Amniotic epithelial cell (primary cell): ENCODE data around the gene TBC1D24.

Source experiments
- DNase-seq: peaks from one replicate; pipeline ENCODE4 v3.0.0-alpha.2; 2010; ENCODE audit warnings: low read depth

TBC1D24 gene

GRCh38 chr16:2517954-2518605, 43.2 kb downstream of the TBC1D24 start:
- no peak for DNase-seq

DNA sequence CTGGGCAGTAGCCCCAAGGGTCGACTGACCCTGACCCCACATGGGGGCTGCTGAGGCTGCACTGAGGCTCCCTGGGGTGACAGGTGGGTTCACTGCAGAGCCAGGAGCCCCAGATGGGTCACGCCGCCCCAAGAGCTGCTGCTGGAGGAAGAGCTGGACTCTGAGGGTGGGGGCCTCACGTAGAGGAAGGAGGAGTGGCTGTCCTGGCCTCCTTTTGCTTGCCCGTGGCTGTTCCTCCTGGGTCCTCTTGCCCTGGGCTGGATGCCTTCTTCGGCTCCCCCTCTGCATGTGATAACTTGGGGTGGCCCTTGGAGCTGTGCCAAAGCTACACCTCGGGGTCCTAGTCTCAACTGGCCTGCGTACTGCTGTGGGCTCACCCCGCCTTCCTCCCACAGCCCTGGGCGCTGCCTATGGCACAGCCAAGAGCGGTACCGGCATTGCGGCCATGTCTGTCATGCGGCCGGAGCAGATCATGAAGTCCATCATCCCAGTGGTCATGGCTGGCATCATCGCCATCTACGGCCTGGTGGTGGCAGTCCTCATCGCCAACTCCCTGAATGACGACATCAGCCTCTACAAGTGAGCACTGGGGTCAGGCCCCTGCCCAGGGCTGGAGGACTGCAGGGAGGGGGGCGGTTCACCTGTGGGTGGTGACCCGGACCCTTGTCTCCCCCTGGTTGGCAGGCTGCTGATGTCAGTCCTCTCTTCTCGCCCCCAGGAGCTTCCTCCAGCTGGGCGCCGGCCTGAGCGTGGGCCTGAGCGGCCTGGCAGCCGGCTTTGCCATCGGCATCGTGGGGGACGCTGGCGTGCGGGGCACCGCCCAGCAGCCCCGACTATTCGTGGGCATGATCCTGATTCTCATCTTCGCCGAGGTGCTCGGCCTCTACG, 44.1 kb downstream of the TBC1D24 start:
- DNase-seq: no peak

- DNase-seq: no peak
These were observed 44.8 kb downstream of the TBC1D24 start for GRCh38 chr16:2519711-2520080.

GRCh38 chr16:2520097-2520783, 45.3 kb downstream of the TBC1D24 start, which contains the start of gene AMDHD2:
AMDHD2 (plus strand) TSS chr16:2520371; CDS start chr16:2520459, 88 bp downstream.
- DNase-seq: peak; percentile 80

DNA sequence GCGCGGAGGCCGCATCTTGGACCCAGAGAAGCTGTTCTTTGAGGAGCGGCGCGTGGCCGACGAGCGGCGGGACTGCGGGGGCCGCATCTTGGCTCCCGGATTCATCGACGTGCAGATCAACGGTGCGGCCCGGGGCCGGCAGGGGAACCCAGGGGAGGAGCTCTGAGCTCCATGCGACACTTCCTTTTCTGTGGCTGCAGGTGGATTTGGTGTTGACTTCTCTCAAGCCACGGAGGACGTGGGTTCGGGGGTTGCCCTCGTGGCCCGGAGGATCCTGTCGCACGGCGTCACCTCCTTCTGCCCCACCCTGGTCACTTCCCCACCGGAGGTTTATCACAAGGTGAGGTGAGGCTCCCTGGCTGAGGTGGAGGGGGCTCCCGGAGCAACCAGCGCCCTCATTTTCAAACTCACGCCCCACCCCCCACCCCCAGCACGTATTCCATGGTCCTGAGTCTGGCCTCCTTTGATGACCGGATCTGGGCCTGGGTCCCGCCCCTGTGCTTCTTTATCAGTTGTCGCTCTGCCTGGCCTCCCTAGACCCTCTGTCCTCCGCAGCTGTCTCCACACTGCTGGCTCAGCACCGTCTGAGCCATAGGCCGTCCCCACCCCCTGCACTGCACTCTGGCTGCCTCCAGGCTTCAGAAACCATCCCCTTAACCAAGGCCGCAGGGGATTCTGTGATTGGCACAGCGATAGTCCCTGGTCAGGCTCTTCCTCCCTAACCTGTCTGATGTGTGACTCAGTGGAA, 46.0 kb downstream of the TBC1D24 start:
- peak; percentile 27 for DNase-seq

- DNase-seq: no peak
These were observed 48.9 kb downstream of the TBC1D24 start for GRCh38 chr16:2523801-2524231.

DNA sequence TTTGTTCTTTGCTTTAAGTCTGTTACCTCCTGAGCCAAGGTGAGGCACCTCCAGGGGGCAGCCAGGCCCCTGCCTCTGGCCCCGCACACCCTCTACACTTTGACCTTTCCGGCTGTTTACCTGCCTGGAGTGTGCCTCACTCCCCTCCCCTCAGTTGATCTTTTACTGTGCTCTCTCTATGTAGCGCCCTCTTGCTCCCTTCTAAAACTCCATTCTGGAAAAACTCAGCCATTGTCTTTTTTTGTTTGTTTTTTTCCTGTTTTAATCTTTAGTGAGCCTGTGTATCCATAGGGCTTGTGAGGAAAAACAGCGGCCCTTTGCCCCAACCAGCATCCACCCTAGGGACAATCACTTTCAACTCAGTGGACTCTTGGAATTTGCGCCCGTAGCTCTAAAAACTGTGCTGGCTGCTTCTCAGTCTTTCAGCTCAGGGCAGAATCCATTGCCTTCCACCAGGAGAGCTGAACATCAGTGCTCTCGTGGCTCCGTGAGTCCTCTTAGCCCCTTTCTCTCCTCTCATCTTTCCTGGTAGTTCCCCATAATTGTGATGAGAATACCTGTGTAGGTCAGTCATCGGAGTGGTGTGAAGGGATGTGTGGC, 49.5 kb downstream of the TBC1D24 start:
- no peak for DNase-seq

- DNase-seq: no peak
These were observed 51.2 kb downstream of the TBC1D24 start for GRCh38 chr16:2526135-2526534.

DNA sequence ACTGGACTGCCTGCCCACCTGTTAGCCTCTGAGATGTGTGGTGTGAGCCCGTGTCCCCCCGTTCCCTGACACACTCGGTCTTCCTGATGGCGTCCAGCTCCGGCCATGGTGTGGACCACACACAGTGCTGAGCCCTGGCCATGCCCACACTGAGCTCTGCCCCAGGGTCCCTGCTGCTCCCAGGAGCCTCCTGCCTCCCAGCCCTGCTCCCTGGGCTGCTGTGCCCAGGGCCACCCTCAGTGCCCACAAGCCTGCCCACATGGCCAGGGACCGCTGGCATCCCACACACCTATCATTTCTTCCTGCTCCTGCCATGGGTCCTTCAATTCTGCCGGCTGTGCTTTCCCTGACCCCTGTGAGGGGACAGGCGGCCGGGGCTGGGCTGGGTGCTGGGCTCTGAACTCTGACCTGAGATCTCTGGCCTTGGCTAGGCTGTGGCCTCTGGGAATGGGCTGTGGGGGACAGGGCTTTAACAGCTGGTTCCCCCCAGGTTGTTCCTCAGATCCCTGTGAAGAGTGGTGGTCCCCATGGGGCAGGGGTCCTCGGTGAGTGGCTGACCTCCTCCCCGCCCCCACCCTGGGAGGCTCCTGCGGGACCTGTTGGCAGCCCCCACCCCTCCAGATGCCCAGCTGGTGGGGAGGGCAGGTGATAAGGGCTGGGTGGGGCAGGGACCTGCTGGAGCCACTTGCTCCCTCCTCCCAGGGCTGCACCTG, 52.3 kb downstream of the TBC1D24 start:
- no peak for DNase-seq

- no peak for DNase-seq
These were observed 52.8 kb downstream of the TBC1D24 start for GRCh38 chr16:2527784-2528100.

DNA sequence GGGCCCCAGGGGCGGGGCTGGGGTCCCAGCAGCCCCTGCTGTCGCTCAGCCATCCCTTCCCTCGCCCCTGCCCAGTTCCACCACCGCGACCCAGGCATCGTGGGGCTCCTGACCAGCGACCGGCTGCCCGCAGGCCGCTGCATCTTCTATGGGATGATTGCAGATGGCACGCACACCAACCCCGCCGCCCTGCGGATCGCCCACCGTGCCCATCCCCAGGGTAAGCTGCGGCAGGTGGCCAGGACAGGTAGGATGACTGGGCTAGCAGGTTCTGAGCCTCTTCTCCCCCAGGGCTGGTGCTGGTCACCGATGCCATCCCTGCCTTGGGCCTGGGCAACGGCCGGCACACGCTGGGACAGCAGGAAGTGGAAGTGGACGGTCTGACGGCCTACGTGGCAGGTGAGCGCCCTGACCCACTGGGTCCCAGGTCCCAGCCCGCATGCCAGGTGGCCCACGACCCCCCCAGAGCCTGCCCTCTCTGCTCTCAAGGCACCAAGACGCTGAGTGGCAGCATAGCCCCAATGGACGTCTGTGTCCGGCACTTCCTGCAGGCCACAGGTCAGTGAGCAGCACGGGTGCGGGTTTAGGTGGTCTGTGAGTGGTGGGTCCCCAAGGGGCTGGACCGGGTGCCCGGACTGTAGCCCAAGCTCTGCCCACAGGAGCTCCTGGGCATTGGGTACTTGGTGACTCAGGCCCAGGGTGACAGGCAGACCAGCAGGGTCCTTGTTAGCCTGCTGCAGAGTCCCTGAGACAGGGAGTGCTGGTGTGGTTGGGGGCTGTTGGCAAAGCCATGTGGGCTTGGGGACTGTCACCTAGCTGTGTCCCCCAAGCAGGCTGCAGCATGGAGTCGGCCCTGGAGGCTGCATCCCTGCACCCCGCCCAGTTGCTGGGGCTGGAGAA, 53.5 kb downstream of the TBC1D24 start:
- DNase-seq: no peak

GRCh38 chr16:2529061-2529931, 54.4 kb downstream of the TBC1D24 start:
- DNase-seq: no peak

GRCh38 chr16:2529961-2530628, 55.2 kb downstream of the TBC1D24 start:
- no peak for DNase-seq

- DNase-seq: no peak
These were observed 55.8 kb downstream of the TBC1D24 start for GRCh38 chr16:2530629-2531318.

DNA sequence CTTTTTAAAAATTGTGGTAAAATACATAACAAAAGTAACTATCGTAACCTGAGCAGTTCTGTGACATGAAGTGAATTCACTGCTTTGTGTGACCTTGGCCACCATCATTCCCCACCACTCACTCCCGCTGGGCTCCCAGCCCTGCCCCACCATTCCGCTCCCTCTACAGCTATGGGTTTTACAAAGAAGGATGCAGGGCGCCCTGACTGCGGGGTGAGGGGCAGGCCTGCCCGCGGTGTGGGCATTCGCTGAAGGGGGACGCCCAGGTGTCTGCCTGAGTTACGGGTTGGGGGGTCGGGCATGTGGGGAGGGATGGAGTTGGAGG, 56.4 kb downstream of the TBC1D24 start, which contains the start of gene CEMP1:
CEMP1 (minus strand) TSS at position 38 of the 325 bp plus-strand sequence. CDS start 335 bp downstream, outside the sequence.
- DNase-seq: no peak

DNA sequence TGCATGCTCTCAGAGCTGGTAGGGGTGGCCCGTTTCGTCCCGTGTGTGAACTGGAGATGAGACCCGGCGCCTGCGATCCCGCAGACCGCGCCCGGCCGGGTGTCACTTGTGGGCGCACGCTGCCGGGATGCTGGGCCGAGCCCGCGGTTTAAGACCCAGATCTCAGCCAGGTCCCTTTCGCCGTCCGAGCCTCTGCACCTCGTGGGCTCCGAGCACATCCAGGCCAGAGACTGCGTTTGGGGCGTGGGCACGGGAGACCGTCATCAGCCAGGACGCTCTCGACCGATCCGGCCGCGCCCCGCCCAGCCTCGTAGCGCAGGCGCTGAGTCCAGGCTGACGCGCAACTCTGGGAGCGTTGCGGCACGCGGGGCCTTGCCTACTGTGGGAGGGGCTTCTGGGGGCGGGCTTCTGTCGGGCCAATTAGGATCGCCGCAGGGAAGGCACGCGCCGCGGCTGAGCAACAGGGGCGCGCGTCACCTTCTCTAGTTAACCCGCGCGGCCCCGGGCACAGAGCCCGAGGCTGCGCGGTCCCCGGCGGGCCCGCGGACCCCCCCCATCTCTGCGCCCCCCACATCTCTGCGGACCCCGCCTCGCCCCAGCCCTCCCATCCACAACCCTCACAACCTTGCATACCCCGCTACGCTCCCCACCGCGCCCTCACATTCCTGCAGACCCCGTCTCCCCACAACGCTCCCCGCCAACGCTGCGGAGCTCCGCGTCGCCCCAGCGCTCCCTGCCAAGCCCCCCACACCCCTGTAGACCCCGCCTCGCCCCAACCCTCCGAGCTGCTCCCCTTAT, 57.0 kb downstream of the TBC1D24 start:
- DNase-seq: peak; percentile 93
